CD4-positive, alpha-beta T cell (primary cell): Measurements from ENCODE around the gene CBL. TPM values are rescaled to one million over a fixed set of nuclear protein-coding genes. Genes with fewer than 3 reads are reported as not detected.
"Not testable (repeated sequence)": the region's sequence is repeated elsewhere in the genome, so short reads cannot be mapped to it uniquely, and the experiment has no call there.

ENCODE experiments used
- ATAC-seq: fragments of 200-7000 bp; cut with Tn5 transposase; one replicate; pipeline ENCODE4 v1.10.0; 2022; ENCODE audit warnings: mild to moderate bottlenecking; ENCODE audit not compliant: poor library complexity
- CTCF ChIA-PET: fragments of 350-600 bp; sonication (Branson Sonifier 250); formaldehyde crosslinking; loops from one replicate; lab custom pipeline; 2021; ENCODE audit warnings: antibody characterized with exemption, inconsistent platforms; lab: Charles Lee
- POLR2A ChIA-PET: fragments of 350-600 bp; sonication (Branson Sonifier 250); formaldehyde crosslinking; loops from one replicate; lab custom pipeline; 2021; ENCODE audit warnings: antibody characterized with exemption, inconsistent platforms; lab: Charles Lee
- DNase-seq, 14 experiments: peaks; one replicate each; pipeline ENCODE4 v3.0.0-alpha.2; 2013 to 2020; ENCODE audit warnings: mixed read lengths in 2 of 14
- H3K27ac ChIP-seq, 2 donors: one replicate each; pipeline versions ENCODE4 v1.5.1 to v1.7.0; 2013; ENCODE audit warnings: low read length in 2 of 2, low read depth in 1 of 2, mild to moderate bottlenecking in 1 of 2
- H3K27me3 ChIP-seq, 2 experiments: 1 replicate in 1 of 2; 2 replicates in 1 of 2; pipeline versions ENCODE4 v1.6.1 to v1.7.0; 2013; ENCODE audit warnings: low read length in 2 of 2, control low read depth in 1 of 2, mild to moderate bottlenecking in 1 of 2, moderate library complexity in 1 of 2; ENCODE audit not compliant: insufficient read depth in 2 of 2, control insufficient read depth in 1 of 2
- H3K36me3 ChIP-seq: one replicate; pipeline ENCODE4 v1.6.1; 2013; ENCODE audit warnings: low read length, control low read depth; ENCODE audit not compliant: insufficient read depth
- H3K4me1 ChIP-seq: one replicate; pipeline ENCODE4 v1.6.1; 2013; ENCODE audit warnings: low read length, control low read depth; ENCODE audit not compliant: insufficient read depth
- H3K4me3 ChIP-seq: one replicate; pipeline ENCODE4 v1.5.1; 2013; ENCODE audit warnings: mild to moderate bottlenecking, low read length, moderate library complexity
- H3K9me3 ChIP-seq, 2 experiments: 1 replicate in 1 of 2; 2 replicates in 1 of 2; pipeline versions ENCODE4 v1.6.1 to v1.7.0; 2013; ENCODE audit warnings: low read length in 2 of 2, mild to moderate bottlenecking in 2 of 2, control low read depth in 1 of 2, moderate library complexity in 1 of 2; ENCODE audit not compliant: control insufficient read depth in 1 of 2, insufficient read depth in 1 of 2
- H3K27ac Mint-ChIP-seq: one replicate; pipeline ENCODE4 v1.8.0; 2020; ENCODE audit warnings: mixed read lengths
- H3K27me3 Mint-ChIP-seq: one replicate; pipeline ENCODE4 v1.8.0; 2021; ENCODE audit warnings: mixed read lengths
- H3K36me3 Mint-ChIP-seq: one replicate; pipeline ENCODE4 v1.8.0; 2021; ENCODE audit warnings: low read depth, mixed read lengths
- H3K4me1 Mint-ChIP-seq: one replicate; pipeline ENCODE4 v1.8.0; 2021; ENCODE audit warnings: low read depth, mixed read lengths
- H3K4me3 Mint-ChIP-seq: one replicate; pipeline ENCODE4 v1.8.0; 2020; ENCODE audit warnings: mild to moderate bottlenecking, mixed read lengths
- H3K9me3 Mint-ChIP-seq: one replicate; pipeline ENCODE4 v1.8.0; 2020; ENCODE audit warnings: mixed read lengths
- intact Hi-C, 2 experiments: fragments of 100-400 bp; cut with DNase I in 1 of 2; cut with micrococcal nuclease in 1 of 2; formaldehyde crosslinking; loops; one replicate each; pipeline versions ENCODE4 v1.15.1 to v1.9.0; 2023 to 2025; cut with DNase I, micrococcal nuclease
- total RNA-seq, 174 experiments: library from RNA in 2 of 174; stranded (reverse) in 2 of 174; gene quantifications; one replicate each; pipeline ENCODE4 v1.2.3 and lab custom pipeline; 2021 to 2026
- TF ChIP-seq, protein P1 (sequence below): fragments of 200-600 bp; IDR thresholded peaks from one replicate; pipeline ENCODE4 v1.8.0; 2022; ENCODE audit warnings: antibody characterized with exemption, mild to moderate bottlenecking

The CBL gene
- total RNA-seq, 2 experiments from 2014 or later = 19.5 to 20.8 TPM

DNA sequence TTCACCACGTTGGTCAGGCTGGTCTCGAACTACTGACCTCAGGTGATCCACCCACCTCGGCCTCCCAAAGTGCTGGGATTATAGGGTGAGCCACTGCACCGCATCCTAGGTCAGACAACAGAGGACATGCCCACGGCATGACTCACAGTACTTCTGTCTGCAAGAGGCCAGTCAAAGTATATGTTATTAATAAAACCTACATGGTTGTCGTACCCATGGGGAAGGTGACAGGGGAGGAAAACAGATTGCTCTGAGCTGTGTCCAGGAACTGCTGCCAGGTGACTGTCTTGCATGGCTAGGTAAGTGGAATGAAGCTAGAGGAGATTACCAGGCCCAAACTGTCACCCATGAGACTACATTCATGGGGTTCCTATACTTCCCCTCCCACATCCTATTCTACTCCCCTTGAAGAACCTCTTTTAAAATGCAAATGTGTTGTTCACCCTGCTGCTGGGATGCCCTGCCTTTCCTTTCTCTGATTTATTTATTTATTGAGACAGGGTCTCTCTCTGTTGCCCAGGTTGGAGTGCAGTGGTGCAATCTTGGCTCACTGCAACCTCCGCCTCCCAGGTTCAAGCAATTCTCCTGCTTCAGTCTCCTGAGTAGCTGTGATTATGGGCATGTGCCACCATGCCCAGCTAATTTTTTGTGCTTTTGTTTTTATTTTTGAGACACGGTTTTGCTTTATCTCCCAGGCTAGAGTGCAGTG, 39.6 kb upstream of the CBL start:
- no peaks in the 10 kb centered on the region for H3K27me3 Mint-ChIP-seq
- no peak overlapping the region for H3K27ac Mint-ChIP-seq
- H3K4me3 ChIP-seq = no peak overlapping the region
- peak overlapping the region; percentile 30 for H3K4me3 Mint-ChIP-seq
- peaks cover 15% of the 10 kb centered on the region for H3K4me1 ChIP-seq
- POLR2A ChIA-PET = no interaction called here
- no peak overlapping the region for H3K27ac ChIP-seq
- CTCF ChIA-PET = no interaction called here
- no peaks in the 10 kb centered on the region for H3K36me3 ChIP-seq
- H3K9me3 ChIP-seq = no peaks in the 10 kb centered on the region
- H3K27me3 ChIP-seq = no peaks in the 10 kb centered on the region
- DNase-seq (no peak), ATAC-seq (no peak)
- intact Hi-C loops = loop anchor here in 1 of 2 experiments (5.0 kb wide), 1 partner anchor 44 kb away; the partner anchor contains the start of gene HINFP
- H3K9me3 Mint-ChIP-seq = no peaks in the 10 kb centered on the region
- H3K36me3 Mint-ChIP-seq = no peaks in the 10 kb centered on the region
- TF ChIP-seq, protein P1, sequence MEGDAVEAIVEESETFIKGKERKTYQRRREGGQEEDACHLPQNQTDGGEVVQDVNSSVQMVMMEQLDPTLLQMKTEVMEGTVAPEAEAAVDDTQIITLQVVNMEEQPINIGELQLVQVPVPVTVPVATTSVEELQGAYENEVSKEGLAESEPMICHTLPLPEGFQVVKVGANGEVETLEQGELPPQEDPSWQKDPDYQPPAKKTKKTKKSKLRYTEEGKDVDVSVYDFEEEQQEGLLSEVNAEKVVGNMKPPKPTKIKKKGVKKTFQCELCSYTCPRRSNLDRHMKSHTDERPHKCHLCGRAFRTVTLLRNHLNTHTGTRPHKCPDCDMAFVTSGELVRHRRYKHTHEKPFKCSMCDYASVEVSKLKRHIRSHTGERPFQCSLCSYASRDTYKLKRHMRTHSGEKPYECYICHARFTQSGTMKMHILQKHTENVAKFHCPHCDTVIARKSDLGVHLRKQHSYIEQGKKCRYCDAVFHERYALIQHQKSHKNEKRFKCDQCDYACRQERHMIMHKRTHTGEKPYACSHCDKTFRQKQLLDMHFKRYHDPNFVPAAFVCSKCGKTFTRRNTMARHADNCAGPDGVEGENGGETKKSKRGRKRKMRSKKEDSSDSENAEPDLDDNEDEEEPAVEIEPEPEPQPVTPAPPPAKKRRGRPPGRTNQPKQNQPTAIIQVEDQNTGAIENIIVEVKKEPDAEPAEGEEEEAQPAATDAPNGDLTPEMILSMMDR = no peak
- H3K4me1 Mint-ChIP-seq = peaks cover 6% of the 10 kb centered on the region

DNA sequence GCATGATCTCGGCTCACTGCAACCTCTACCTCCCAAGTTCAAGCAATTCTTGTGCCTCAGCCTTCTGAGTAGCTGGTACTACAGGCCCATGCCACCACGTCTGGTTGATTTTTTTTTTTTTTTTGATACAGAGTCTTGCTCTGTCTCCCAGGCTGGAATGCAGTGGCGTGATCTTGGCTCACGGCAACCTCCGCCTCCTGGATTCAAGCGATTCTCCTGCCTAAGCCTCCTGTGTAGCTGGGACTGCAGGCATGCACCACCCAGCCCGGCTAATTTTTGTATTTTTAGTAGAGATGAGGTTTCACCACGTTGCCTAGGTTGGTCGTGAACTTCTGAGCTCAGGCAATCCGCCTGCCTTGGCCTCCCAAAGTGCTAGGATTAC, 39.1 kb upstream of the CBL start:
- DNase-seq, H3K36me3 Mint-ChIP-seq, H3K27ac ChIP-seq, CTCF ChIA-PET, H3K9me3 Mint-ChIP-seq, POLR2A ChIA-PET, H3K36me3 ChIP-seq, H3K9me3 ChIP-seq, H3K27me3 ChIP-seq, H3K27me3 Mint-ChIP-seq, ATAC-seq, H3K4me3 ChIP-seq, H3K4me3 Mint-ChIP-seq, H3K27ac Mint-ChIP-seq, H3K4me1 Mint-ChIP-seq: not testable (repeated sequence)
- peaks cover 15% of the 10 kb centered on the region for H3K4me1 ChIP-seq
- intact Hi-C loops = loop anchor here in 1 of 2 experiments (5.0 kb wide), 1 partner anchor 45 kb away; the partner anchor contains the start of gene HINFP

- H3K4me3 ChIP-seq = no peak overlapping the region
- no peak for ATAC-seq
- Mint-ChIP-seq H3K27ac (peak overlapping the region; percentile 82), H3K36me3 (peaks cover under 1% of the 10 kb centered on the region), H3K4me3 (peak overlapping the region; percentile 86), H3K4me1 (peaks cover 6% of the 10 kb centered on the region), H3K27me3 (no peaks in the 10 kb centered on the region), H3K9me3 (no peaks in the 10 kb centered on the region)
- no peaks in the 10 kb centered on the region for H3K27me3 ChIP-seq
- no peaks in the 10 kb centered on the region for H3K9me3 ChIP-seq
- ChIA-PET POLR2A (no interaction called here), CTCF (interaction anchor here (1.3 kb wide), 1 partner anchor 101 kb away, joined by 3 read pairs; the partner anchor contains the start of gene VPS11)
- H3K4me1 ChIP-seq = peaks cover 15% of the 10 kb centered on the region
- H3K36me3 ChIP-seq = no peaks in the 10 kb centered on the region
- H3K27ac ChIP-seq = peak overlapping the region in 1 of 2 donors; percentile 36
- intact Hi-C loops = loop anchor here (1.0 to 5.0 kb wide), 4 partner anchors 29 to 155 kb away; partner anchors contain the start of gene HINFP (in 1 of the 2)
- DNase-seq = no peak
- TF ChIP-seq, protein P1 = no peak
Measured at GRCh38 chr11:119167933-119168332, 38.2 kb upstream of the CBL start.
